T-helper 2 cell treated with Interferon-gamma antibody and Interleukin-4, amounts not matched to agents 5 μg/mL and 100 μg/mL, for 36 hours (primary cell): ENCODE data around the gene PPARG.
A peak's percentile ranks its signal among the peaks of the same experiment; 100 is the strongest.

Experiments
- DNase-seq: peaks from one replicate; pipeline ENCODE4 v3.0.0; 2021; ENCODE audit warnings: low spot score
- H3K27ac Mint-ChIP-seq: one replicate; pipeline ENCODE4 v1.8.0; 2021; ENCODE audit warnings: mild to moderate bottlenecking, mixed read lengths
- H3K27me3 Mint-ChIP-seq: one replicate; pipeline ENCODE4 v1.8.0; 2021; ENCODE audit warnings: low read depth, mixed read lengths
- H3K36me3 Mint-ChIP-seq: one replicate; pipeline ENCODE4 v1.8.0; 2021; ENCODE audit warnings: low read depth, mixed read lengths
- H3K4me1 Mint-ChIP-seq: one replicate; pipeline ENCODE4 v1.8.0; 2021; ENCODE audit warnings: low read depth, mixed read lengths
- H3K4me3 Mint-ChIP-seq: one replicate; pipeline ENCODE4 v1.8.0; 2022; ENCODE audit warnings: mild to moderate bottlenecking, moderate library complexity, mixed read lengths
- H3K9me3 Mint-ChIP-seq: one replicate; pipeline ENCODE4 v1.8.0; 2021; ENCODE audit warnings: mixed read lengths

Gene PPARG

DNA sequence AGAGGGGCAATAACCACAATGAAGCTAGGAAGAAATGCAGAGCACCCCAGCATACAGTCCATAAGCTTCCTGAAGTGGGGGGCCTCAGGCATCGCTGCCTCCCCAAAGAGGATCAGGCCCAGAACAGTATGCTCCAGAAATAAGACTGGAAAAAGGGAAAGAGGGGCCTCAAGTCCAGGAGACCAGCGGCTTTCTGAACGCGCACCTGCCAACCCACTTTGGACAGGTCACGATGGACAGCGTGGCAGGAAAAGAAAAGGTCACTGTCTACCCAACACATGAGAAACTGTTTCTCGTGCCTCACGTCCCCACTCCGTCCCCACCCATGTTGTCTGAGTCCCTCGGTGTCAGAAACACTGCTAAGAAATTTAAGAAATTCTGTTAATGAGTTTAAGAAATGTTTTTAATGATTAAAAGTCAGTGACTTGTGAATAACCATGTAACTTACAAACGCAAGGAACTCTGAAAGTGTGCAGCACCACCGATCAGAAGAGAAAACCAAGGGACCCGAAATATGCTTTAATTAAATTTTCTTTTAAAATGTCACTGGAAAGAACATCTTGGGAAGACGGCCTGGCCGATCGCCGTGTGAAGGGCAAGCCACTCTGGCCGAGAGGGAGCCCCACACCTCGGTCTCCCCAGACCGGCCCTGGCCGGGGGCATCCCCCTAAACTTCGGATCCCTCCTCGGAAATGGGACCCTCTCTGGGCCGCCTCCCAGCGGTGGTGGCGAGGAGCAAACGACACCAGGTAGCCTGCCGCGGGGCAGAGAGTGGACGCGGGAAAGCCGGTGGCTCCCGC is 1.7 kb upstream of the PPARG start:
- Mint-ChIP-seq H3K4me1 (peaks cover 6% of the 10 kb centered on the region), H3K27ac (no peak overlapping the region), H3K27me3 (peaks cover 35% of the 10 kb centered on the region), H3K36me3 (no peaks in the 10 kb centered on the region), H3K4me3 (peak overlapping the region; percentile 69), H3K9me3 (no peaks in the 10 kb centered on the region)
- peak; percentile 20 for DNase-seq

DNA sequence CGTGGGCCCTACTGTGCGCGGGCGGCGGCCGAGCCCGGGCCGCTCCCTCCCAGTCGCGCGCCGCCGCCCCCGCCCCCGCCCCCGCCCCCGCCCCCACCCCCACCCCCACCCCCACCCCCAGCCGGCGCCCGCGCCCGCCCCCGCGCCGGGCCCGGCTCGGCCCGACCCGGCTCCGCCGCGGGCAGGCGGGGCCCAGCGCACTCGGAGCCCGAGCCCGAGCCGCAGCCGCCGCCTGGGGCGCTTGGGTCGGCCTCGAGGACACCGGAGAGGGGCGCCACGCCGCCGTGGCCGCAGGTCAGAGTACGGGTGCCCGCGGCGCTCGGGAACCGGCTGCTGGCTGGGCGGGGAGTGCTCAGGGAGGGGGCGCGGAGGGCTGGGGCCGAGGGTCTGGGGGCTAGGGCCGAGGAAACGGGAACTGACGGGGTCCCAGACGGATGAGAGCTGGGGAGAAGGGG is 1.1 kb upstream of the PPARG start:
- Mint-ChIP-seq H3K4me3 (peak overlapping the region; percentile 65), H3K4me1 (peaks cover 6% of the 10 kb centered on the region), H3K9me3 (no peaks in the 10 kb centered on the region), H3K27me3 (peaks cover 35% of the 10 kb centered on the region), H3K36me3 (no peaks in the 10 kb centered on the region), H3K27ac (no peak overlapping the region)
- DNase-seq: peak; percentile 23

DNA sequence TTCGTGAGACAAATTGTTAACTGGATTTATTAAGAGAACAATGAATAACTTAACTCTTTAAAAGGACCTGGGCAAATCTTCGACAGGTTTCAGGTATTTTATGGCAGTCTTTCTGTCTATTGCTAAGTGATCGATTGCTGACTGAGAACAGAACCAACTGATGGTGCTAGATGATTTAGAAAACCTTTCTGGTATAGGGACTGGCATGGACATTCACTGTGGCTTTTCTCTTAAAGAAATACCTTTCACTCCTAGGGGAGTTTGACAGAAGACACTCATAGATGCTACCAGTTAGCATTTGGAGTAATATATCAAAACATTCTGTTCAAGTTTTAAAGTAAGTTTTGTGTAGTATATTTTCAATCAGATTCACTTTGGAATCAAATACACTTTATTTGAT is 654 bp downstream of the PPARG start:
- H3K4me1 Mint-ChIP-seq: peaks cover 11% of the 10 kb centered on the region
- H3K36me3 Mint-ChIP-seq: no peaks in the 10 kb centered on the region
- H3K27me3 Mint-ChIP-seq: peaks cover 35% of the 10 kb centered on the region
- DNase-seq: no peak
- H3K27ac Mint-ChIP-seq: no peak overlapping the region
- no peak overlapping the region for H3K4me3 Mint-ChIP-seq
- no peaks in the 10 kb centered on the region for H3K9me3 Mint-ChIP-seq

DNA sequence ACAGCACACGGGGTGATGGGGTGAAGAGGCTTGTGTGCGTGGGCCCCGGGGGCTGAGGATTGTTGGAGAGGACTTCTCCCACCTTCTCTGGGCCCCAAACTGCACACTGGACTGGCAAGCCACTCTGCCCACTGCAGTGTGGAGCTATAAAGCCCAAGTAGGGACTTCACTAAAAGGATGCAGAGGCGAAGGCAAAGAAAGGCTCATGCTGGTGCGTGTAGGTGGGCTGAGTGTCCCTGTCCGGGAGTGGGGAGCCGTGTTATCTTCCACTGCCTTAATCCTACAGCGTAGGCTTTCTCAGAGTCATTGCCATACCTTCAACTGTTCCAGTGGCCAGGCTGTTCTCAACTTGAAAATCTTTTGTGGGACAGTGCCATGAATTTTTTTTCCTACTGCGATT is 3.9 kb downstream of the PPARG start:
- H3K4me1 Mint-ChIP-seq: peaks cover 8% of the 10 kb centered on the region

DNA sequence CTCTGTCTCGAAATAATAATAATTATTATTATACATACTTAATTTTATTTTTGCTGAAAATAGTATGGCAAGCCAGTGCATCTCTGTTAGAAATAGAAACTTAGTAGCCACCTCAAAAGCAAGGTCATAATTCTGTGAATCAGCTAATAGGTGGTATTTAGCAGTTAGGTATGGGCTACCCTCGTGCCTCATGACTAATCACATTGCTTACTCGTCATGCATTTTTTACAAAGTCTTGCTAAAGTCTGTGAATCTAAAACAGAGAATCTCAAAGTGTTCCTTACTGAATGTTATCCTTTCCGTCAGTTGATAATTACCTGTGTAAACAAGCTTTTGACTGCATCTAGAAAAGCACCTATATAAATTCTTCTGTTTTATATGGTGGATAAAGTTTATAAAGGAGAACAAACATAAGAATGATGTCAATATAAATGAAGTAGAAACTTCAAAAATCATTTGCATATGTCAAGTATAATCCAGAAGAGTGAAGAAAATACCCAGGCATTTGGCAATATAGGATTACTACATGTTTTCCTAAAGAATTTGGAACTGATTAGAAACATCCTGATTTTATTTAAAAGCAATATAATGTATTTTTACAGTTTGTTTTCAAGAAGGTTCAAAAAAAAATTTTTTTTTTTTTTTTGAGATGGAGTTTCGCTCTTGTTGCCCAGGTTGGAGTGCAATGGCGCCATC is 6.2 kb downstream of the PPARG start:
- no peak for DNase-seq
- H3K27ac Mint-ChIP-seq: no peak overlapping the region
- H3K9me3 Mint-ChIP-seq: no peaks in the 10 kb centered on the region
- no peaks in the 10 kb centered on the region for H3K36me3 Mint-ChIP-seq
- H3K4me3 Mint-ChIP-seq: no peak overlapping the region
- peaks cover 3% of the 10 kb centered on the region for H3K27me3 Mint-ChIP-seq
- H3K4me1 Mint-ChIP-seq: peaks cover 5% of the 10 kb centered on the region

More for the DNA sequence above, 3.9 kb downstream of the PPARG start:
- Mint-ChIP-seq H3K4me3 (no peak overlapping the region), H3K27me3 (peaks cover 13% of the 10 kb centered on the region), H3K9me3 (no peaks in the 10 kb centered on the region), H3K27ac (no peak overlapping the region), H3K36me3 (no peaks in the 10 kb centered on the region)
- DNase-seq: no peak

DNA sequence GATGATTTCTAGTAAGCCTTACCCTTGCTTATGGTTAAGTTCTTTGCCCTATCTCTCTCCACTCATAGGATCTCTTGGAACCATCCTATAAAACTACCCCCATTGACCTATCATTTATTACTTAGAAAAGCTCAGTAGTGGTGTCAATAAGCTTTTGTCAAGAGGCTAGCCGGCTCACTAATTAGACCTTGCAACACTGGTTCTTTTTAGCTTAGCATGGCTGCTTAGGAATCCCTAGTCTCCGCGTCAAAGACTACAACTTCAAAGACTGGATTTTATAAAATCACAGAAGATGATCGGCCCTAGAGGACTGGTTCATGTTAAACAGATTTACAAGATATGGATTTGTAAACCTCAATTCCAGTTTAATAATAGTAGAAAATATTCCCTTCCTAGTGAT is 7.6 kb downstream of the PPARG start:
- H3K27me3 Mint-ChIP-seq: no peaks in the 10 kb centered on the region
- H3K4me1 Mint-ChIP-seq: peaks cover 5% of the 10 kb centered on the region
- no peak overlapping the region for H3K4me3 Mint-ChIP-seq
- no peak overlapping the region for H3K27ac Mint-ChIP-seq
- no peak for DNase-seq
- H3K36me3 Mint-ChIP-seq: no peaks in the 10 kb centered on the region
- no peaks in the 10 kb centered on the region for H3K9me3 Mint-ChIP-seq

DNA sequence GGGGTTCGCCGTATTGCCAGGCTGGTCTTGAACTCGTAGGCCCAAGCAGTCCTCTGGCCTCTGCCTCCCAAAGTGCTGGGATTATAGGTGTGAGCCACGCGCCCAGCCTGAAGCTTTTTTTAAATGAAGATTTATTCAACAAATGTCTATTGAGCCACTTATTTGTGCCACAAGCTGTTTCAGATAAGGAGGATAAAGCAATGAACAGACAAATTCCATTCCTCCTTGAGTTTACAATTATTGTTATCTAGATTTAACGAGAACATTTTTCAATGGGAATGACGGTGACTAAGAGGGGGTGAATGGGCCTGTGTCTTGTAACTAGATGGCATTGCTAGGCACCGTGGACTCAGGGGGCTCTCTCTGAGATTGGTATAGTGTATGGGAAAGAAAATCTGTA is 10.2 kb downstream of the PPARG start:
- DNase-seq: no peak
- Mint-ChIP-seq H3K4me3 (no peak overlapping the region), H3K27me3 (no peaks in the 10 kb centered on the region), H3K36me3 (no peaks in the 10 kb centered on the region), H3K27ac (no peak overlapping the region), H3K9me3 (no peaks in the 10 kb centered on the region), H3K4me1 (peaks cover 2% of the 10 kb centered on the region)

DNA sequence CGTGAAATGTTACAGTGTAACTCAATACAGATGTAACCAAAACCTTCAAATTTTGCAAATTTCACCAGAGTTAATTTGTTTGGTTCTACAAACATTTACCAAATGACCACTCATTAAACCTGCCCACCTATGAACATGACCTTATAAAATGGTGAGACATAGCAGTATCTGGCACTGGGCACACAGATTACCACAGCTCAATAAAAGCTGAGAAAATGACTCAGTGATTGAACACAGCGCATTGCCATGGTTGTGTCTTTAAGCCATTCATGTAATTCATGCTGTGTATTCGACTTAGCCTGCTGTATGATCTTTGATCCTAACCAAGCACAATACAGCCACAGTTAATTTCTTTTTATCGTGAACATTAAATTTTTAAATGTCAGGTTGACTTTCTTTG is 11.3 kb downstream of the PPARG start:
- Mint-ChIP-seq H3K36me3 (no peaks in the 10 kb centered on the region), H3K4me3 (no peak overlapping the region), H3K4me1 (no peaks in the 10 kb centered on the region), H3K27me3 (no peaks in the 10 kb centered on the region), H3K27ac (no peak overlapping the region), H3K9me3 (no peaks in the 10 kb centered on the region)
- DNase-seq: no peak

DNA sequence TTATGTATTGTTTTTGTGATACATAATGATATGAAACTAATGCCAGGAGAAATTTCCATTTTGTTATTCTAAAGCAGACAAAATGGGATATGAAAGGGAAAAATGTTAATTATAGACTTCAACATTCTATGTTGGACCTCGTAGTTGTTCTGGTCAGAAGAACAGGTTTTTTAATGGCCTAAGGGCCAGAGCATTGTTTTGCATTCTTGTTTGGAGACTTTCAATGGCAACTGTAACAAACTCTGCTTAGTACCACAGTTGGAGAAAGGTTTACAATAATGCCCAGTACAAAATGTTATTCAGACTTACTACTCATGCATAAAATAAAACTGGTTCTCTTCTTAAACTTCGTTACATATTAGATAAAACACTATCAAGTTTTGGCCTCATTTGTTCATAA is 12.2 kb downstream of the PPARG start:
- Mint-ChIP-seq H3K4me3 (no peak overlapping the region), H3K27me3 (no peaks in the 10 kb centered on the region), H3K4me1 (no peaks in the 10 kb centered on the region), H3K9me3 (no peaks in the 10 kb centered on the region), H3K27ac (no peak overlapping the region), H3K36me3 (no peaks in the 10 kb centered on the region)
- no peak for DNase-seq

DNA sequence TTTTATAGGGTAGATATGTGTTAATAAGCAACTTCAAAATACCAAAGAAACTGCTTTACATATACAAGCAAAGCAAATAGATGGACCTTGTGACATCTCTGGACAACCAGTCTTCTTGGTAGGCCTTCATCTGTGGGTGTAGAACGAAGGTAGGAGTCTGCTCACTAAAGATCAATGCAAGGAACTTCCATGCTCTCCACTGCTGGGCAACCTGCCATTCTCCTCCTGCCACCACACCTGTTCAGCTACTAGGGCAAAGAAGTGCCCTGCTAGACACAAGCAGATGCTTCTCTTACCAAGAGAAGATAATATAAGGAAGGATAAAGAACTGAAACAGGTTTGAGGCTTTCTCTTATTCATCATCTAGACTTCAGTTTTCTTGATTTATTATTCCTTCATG is 12.6 kb downstream of the PPARG start:
- Mint-ChIP-seq H3K27ac (no peak overlapping the region), H3K9me3 (no peaks in the 10 kb centered on the region), H3K36me3 (no peaks in the 10 kb centered on the region), H3K27me3 (no peaks in the 10 kb centered on the region), H3K4me3 (no peak overlapping the region), H3K4me1 (no peaks in the 10 kb centered on the region)
- DNase-seq: no peak

DNA sequence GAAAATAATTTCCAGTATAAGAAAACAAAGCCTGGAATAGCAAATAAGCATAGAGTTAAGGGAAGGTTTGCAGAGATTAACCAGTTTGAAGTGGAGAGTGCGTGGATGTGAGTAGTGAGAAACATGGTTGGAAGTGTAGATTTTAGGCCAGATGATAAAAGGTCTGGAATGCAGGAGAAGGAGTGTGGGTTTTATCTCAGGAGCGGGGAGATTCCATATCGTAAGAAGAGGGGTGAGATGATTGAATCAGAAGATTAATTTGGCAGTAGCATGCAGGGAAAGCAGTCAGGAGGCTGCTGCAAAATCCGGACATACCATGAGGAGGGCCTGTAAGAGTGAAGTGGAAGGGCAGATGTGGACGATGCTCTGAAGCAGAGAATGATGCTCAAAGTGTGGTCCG is 13.7 kb downstream of the PPARG start:
- H3K27me3 Mint-ChIP-seq: no peaks in the 10 kb centered on the region
- H3K27ac Mint-ChIP-seq: no peak overlapping the region
- no peak for DNase-seq
- H3K9me3 Mint-ChIP-seq: no peaks in the 10 kb centered on the region
- no peaks in the 10 kb centered on the region for H3K36me3 Mint-ChIP-seq
- no peaks in the 10 kb centered on the region for H3K4me1 Mint-ChIP-seq
- no peak overlapping the region for H3K4me3 Mint-ChIP-seq

DNA sequence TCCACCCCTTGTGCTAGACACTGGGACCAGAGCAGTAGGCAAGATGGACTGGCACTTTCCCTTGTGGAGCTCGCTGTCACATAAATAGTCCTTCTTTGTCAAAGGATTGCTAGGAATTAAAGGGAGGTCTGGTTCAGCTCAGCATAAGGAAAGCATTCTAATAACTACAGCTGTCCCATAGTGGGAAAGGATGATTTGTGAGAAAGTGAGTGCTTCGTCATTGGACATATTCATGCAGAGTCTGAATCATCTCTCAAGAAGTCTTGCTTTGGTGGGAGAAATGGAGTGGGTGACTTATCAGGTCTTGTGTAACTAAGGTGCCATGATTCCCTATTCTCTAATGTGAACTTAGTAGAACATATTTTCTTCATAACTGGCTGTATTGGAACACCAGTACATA is 14.7 kb downstream of the PPARG start:
- H3K4me1 Mint-ChIP-seq: peaks cover 4% of the 10 kb centered on the region
- no peaks in the 10 kb centered on the region for H3K36me3 Mint-ChIP-seq

DNA sequence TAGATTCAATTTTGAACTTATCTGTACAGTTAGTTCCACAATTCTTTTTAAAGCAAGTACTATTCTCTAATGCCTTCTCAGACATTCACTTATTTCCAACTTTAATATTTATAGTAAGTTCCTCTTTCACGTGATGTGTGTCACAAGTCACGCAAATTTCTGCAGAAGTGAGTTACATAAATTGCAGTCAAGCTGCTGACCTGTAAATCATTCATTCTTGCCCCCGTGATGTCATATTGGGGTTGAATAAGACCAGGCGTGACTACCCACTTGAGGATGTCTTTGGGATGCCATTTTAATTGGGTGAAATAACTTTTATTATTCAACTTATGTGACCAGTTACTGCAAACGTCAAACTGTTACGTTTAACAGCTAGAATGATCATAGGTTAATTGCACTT is 15.1 kb downstream of the PPARG start:
- H3K36me3 Mint-ChIP-seq: no peaks in the 10 kb centered on the region
- no peaks in the 10 kb centered on the region for H3K9me3 Mint-ChIP-seq
- no peak for DNase-seq
- H3K27ac Mint-ChIP-seq: no peak overlapping the region
- no peak overlapping the region for H3K4me3 Mint-ChIP-seq
- H3K27me3 Mint-ChIP-seq: no peaks in the 10 kb centered on the region
- peaks cover 6% of the 10 kb centered on the region for H3K4me1 Mint-ChIP-seq

More for the DNA sequence above, 14.7 kb downstream of the PPARG start:
- no peak for DNase-seq
- H3K27ac Mint-ChIP-seq: no peak overlapping the region
- no peak overlapping the region for H3K4me3 Mint-ChIP-seq
- H3K9me3 Mint-ChIP-seq: no peaks in the 10 kb centered on the region
- no peaks in the 10 kb centered on the region for H3K27me3 Mint-ChIP-seq

DNA sequence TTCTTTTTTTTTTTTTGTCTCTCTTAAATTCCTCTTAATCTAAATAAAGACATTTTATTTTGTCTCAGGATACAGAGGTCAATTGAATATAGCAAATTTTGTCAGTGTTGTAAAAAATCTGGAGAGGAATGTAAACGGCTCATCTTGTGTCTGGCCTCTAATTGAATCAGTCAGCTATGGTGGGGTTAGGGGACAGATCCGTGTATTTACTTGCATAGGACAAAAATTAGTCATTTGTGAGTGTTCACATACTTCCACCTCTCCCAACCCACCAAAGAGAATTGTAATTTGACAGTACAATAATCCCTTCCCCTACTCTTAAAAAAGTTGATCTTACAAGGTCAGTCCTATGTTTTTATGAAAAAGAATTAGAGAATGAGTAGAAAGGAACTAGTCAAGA is 18.3 kb downstream of the PPARG start:
- no peak for DNase-seq
- Mint-ChIP-seq H3K27ac (no peak overlapping the region), H3K4me3 (no peak overlapping the region), H3K27me3 (no peaks in the 10 kb centered on the region), H3K36me3 (no peaks in the 10 kb centered on the region), H3K9me3 (no peaks in the 10 kb centered on the region), H3K4me1 (peaks cover 17% of the 10 kb centered on the region)
